HepG2 (cell line): ENCODE data around the gene HTR3C. TPM values are rescaled to one million over a fixed set of nuclear protein-coding genes. Genes with fewer than 3 reads are reported as not detected.

Experiments
- ATAC-seq: fragments of 200-7000 bp; cut with Tn5 transposase; 3 replicates; pipeline ENCODE4 v1.9.1; 2020; ENCODE audit warnings: mild to moderate bottlenecking, moderate library complexity
- BruUV-seq: library from RNA; stranded (reverse); fragments of 400-500 nt; replicated peaks from 2 replicates; lab custom pipeline; 2021; lab: Mats Ljungman, UMichigan
- CTCF ChIA-PET: fragments of 300-600 bp; formaldehyde crosslinking; extraction: SDS; loops from one replicate; lab custom pipeline; 2021; ENCODE audit warnings: low total read pairs, inconsistent platforms, low intra/inter-chr PET ratio; lab: Yijun Ruan, JAX
- POLR2A ChIA-PET: fragments of 350-600 bp; sonication (Branson Sonifier 250); formaldehyde crosslinking; loops from one replicate; lab custom pipeline; 2020; ENCODE audit warnings: antibody characterized with exemption, inconsistent platforms; lab: Yijun Ruan, JAX
- DNase-seq: peaks from one replicate; pipeline ENCODE4 v3.0.0-alpha.2; 2015; ENCODE audit warnings: low spot score
- FAIRE-seq: peaks from 3 replicates; lab custom pipeline; 2011; peaks lifted over from hg19 to GRCh38; lab: Jason Lieb, UNC
- H2AFZ ChIP-seq: one replicate; pipeline ENCODE4 v1.6.1; 2011; ENCODE audit warnings: low read length, inconsistent platforms
- H3K27ac ChIP-seq: fragments of 300-600 bp; 3 replicates; pipeline ENCODE4 v1.8.0; 2011; ENCODE audit warnings: mixed run types, mild to moderate bottlenecking, mixed read lengths, low read length, inconsistent platforms; ENCODE audit not compliant: insufficient read depth; ENCODE audit errors: extremely low read length
- H3K27me3 ChIP-seq, 2 experiments: fragments of 200-600 bp in 1 of 2; 2 replicates in 1 of 2; 3 replicates in 1 of 2; pipeline versions ENCODE4 v1.6.0 to v1.8.0; 2011; ENCODE audit warnings: low read length in 2 of 2, mild to moderate bottlenecking in 2 of 2, moderate library complexity in 2 of 2, inconsistent platforms in 1 of 2; ENCODE audit not compliant: insufficient read depth in 2 of 2, control insufficient read depth in 1 of 2
- H3K36me3 ChIP-seq, 2 experiments: fragments of 200-600 bp in 1 of 2; replicated peaks in 1 of 2; 2 replicates in 1 of 2; 3 replicates in 1 of 2; pipeline versions ENCODE4 v1.5.1 to v1.8.0; 2011; ENCODE audit warnings: low read length in 2 of 2, inconsistent platforms in 1 of 2; ENCODE audit not compliant: insufficient read depth in 2 of 2, control insufficient read depth in 1 of 2
- H3K4me1 ChIP-seq: 2 replicates; pipeline ENCODE4 v1.5.1; 2012; ENCODE audit warnings: low read length, inconsistent platforms; ENCODE audit not compliant: insufficient read depth
- H3K4me2 ChIP-seq: 2 replicates; pipeline ENCODE4 v1.6.0; 2011; ENCODE audit warnings: low read depth, low read length, inconsistent platforms
- H3K4me3 ChIP-seq, 3 experiments: fragments of 200-600 bp in 1 of 3; sonication (generic), shearing (Covaris generic) in 1 of 3; replicated peaks in 1 of 3; 2 replicates each; pipeline ENCODE4 v1.5.1; 2011 to 2016; ENCODE audit warnings: low read length in 3 of 3, inconsistent platforms in 2 of 3, low read depth in 2 of 3, mild to moderate bottlenecking in 2 of 3, control low read depth in 1 of 3, mixed read lengths in 1 of 3; ENCODE audit not compliant: insufficient read depth in 1 of 3
- H3K79me2 ChIP-seq: one replicate; pipeline ENCODE4 v1.6.1; 2011; ENCODE audit warnings: low read length, inconsistent platforms; ENCODE audit not compliant: insufficient read depth
- H3K9ac ChIP-seq: 2 replicates; pipeline ENCODE4 v1.6.0; 2011; ENCODE audit warnings: mild to moderate bottlenecking, low read depth, low read length, inconsistent platforms; ENCODE audit not compliant: insufficient read depth
- H3K9me3 ChIP-seq: 2 replicates; pipeline ENCODE4 v1.5.1; 2012; ENCODE audit warnings: mild to moderate bottlenecking, low read length
- H4K20me1 ChIP-seq: 2 replicates; pipeline ENCODE4 v1.6.0; 2011; ENCODE audit warnings: inconsistent platforms, mild to moderate bottlenecking, low read length, moderate library complexity; ENCODE audit not compliant: insufficient read depth
- CAMTA2 ChIP-seq: sonication (generic); formaldehyde crosslinking; IDR thresholded peaks from 2 replicates; pipeline ENCODE4 v1.4.0; 2020; ENCODE audit warnings: mild to moderate bottlenecking, missing genetic modification reagents, borderline replicate concordance
- CHD2 ChIP-seq: IDR thresholded peaks from 2 replicates; pipeline ENCODE4 v1.6.1; 2011; ENCODE audit warnings: low read depth, low read length, improper control_type of control experiment
- EP300 ChIP-seq, 3 experiments: sonication (generic) in 1 of 3; formaldehyde crosslinking in 1 of 3; IDR thresholded peaks; 2 replicates each; pipeline versions ENCODE4 v1.5.1 to v1.6.1; 2011 to 2020; ENCODE audit warnings: low read depth in 2 of 3, low read length in 2 of 3, borderline replicate concordance in 1 of 3, improper control_type of control experiment in 1 of 3, mild to moderate bottlenecking in 1 of 3, missing genetic modification reagents in 1 of 3, moderate library complexity in 1 of 3
- HHEX ChIP-seq: IDR thresholded peaks from 2 replicates; pipeline ENCODE4 v1.6.1; 2016; ENCODE audit warnings: control low read depth
- MAX ChIP-seq: IDR thresholded peaks from 2 replicates; pipeline ENCODE4 v1.6.1; 2012; ENCODE audit warnings: inconsistent platforms
- MYC ChIP-seq: sonication (generic); formaldehyde crosslinking; IDR thresholded peaks from 2 replicates; pipeline ENCODE4 v1.9.0; 2021; ENCODE audit warnings: missing genetic modification reagents, borderline replicate concordance
- NR2F1 ChIP-seq, 2 experiments: fragments of 450-650 bp in 1 of 2; formaldehyde crosslinking in 1 of 2; IDR thresholded peaks; 2 replicates each; pipeline versions ENCODE4 v1.5.0 to v1.6.1; 2016 to 2020; ENCODE audit warnings: mild to moderate bottlenecking in 1 of 2, missing compliant biosample characterization in 1 of 2, missing genetic modification reagents in 1 of 2, moderate library complexity in 1 of 2
- TCF12 ChIP-seq, 2 experiments: fragments of 450-650 bp in 1 of 2; sonication (generic) in 1 of 2; formaldehyde crosslinking in 1 of 2; IDR thresholded peaks; 2 replicates each; pipeline versions ENCODE4 v1.6.1 to v1.8.0; 2017 to 2022; ENCODE audit warnings: antibody characterized with exemption in 1 of 2, mild to moderate bottlenecking in 1 of 2, missing genetic modification reagents in 1 of 2, moderate library complexity in 1 of 2
- ZNF562 ChIP-seq: sonication (generic); formaldehyde crosslinking; IDR thresholded peaks from 2 replicates; pipeline ENCODE4 v1.8.0; 2022; ENCODE audit warnings: missing genetic modification reagents, borderline replicate concordance
- WGBS: methylation state at CpG from one replicate; pipeline ENCODE4 v1.1.6; 2017; ENCODE audit warnings: low lambda C conversion rate; 5-methylcytosine and 5-hydroxymethylcytosine counted together
- in situ Hi-C: cut with HindIII; loops from 2 replicates; pipeline ENCODE4 v1.10.0; 2017; ENCODE audit warnings: low pct_unique_long_range_greater_than_20kb; ENCODE audit not compliant: extremely low pct_ligation_motif_present
- intact Hi-C: fragments of 100-400 bp; cut with micrococcal nuclease; formaldehyde crosslinking; loops from one replicate; pipeline ENCODE4 v1.10.0; 2022; ENCODE audit not compliant: unreplicated experiment
- polyA plus RNA-seq, 8 experiments: library from polyadenylated mRNA; depleted of rRNA in 3 of 8; stranded (reverse) in 7 of 8; unstranded in 1 of 8; fragments of >200 nt; fragmentation: Illumina TruSeq in 4 of 8; extraction: Trizol in 4 of 8; gene quantifications; 2 replicates each; pipeline versions ENCODE4 v1.2.1 to v1.2.3, GENCODE V29; 2011 to 2016; ENCODE audit warnings: low read depth in 4 of 8, missing spikeins in 1 of 8, mixed read lengths in 1 of 8; ENCODE audit not compliant: insufficient read depth in 1 of 8
- total RNA-seq, 5 experiments: library from RNA; depleted of rRNA; stranded (reverse); fragments of >200 nt; fragmentation: Illumina TruSeq; extraction: Trizol; gene quantifications; 2 replicates each; pipeline ENCODE4 v1.2.3, GENCODE V29; 2016; ENCODE audit warnings: low read depth in 1 of 5
- TF ChIP-seq, protein P1 (sequence below): IDR thresholded peaks from 2 replicates; pipeline ENCODE4 v1.6.1; 2016; ENCODE audit warnings: missing compliant biosample characterization, missing genetic modification reagents, borderline replicate concordance

Gene HTR3C
- total and polyA plus RNA-seq, 2 of the 13 experiments (the other 11 are each of a cell fraction or from before 2014, with no cell fraction given) = not detected

- Histone ChIP-seq H2AFZ (no peak overlapping the region), H3K36me3 (no peaks in the 10 kb centered on the region), H3K4me3 (no peak overlapping the region), H4K20me1 (no peaks in the 10 kb centered on the region), H3K9ac (no peak overlapping the region), H3K27me3 (peaks cover 1 to 8% of the 10 kb centered on the region in 2 experiments; a peak in 1 of 5 replicates), H3K79me2 (no peaks in the 10 kb centered on the region), H3K27ac (no peak overlapping the region), H3K4me2 (no peak overlapping the region), H3K9me3 (no peaks in the 10 kb centered on the region), H3K4me1 (no peaks in the 10 kb centered on the region)
- in situ Hi-C loops = no loop called here
- DNase-seq (no peak), FAIRE-seq (no peak), ATAC-seq (no peak)
- no TSS peak for BruUV-seq
- WGBS = 13% methylated on average over 2 of the region's 2 CpGs
- intact Hi-C loops = no loop called here
- TF ChIP-seq CAMTA2 (CRISPR knock-in tag) (no peak), MYC (CRISPR knock-in tag) (no peak), NR2F1 (CRISPR knock-in tag; IDR thresholded peaks at IDR 0.05) (no peak), HHEX (CRISPR knock-in tag) (no peak), ZNF562 (CRISPR knock-in tag) (no peak), CHD2 (no peak), TCF12 (IDR thresholded peaks at IDR 0.05) (no peak), TCF12 (CRISPR knock-in tag; IDR thresholded peaks at IDR 0.05) (no peak), MAX (no peak), EP300 (IDR thresholded peaks at IDR 0.05; ENCODE audit: low read depth in 2 of 2, low read length in 2 of 2) (no peak), EP300 (CRISPR knock-in tag; IDR thresholded peaks at IDR 0.05; ENCODE audit: borderline replicate concordance) (no peak)
- TF ChIP-seq, protein P1, sequence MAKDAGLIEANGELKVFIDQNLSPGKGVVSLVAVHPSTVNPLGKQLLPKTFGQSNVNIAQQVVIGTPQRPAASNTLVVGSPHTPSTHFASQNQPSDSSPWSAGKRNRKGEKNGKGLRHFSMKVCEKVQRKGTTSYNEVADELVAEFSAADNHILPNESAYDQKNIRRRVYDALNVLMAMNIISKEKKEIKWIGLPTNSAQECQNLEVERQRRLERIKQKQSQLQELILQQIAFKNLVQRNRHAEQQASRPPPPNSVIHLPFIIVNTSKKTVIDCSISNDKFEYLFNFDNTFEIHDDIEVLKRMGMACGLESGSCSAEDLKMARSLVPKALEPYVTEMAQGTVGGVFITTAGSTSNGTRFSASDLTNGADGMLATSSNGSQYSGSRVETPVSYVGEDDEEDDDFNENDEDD (CRISPR knock-in tag) = no peak
- ChIA-PET CTCF (no interaction called here), POLR2A (no interaction called here)
Observed at GRCh38 chr3:184029443-184029842, 23.4 kb upstream of the HTR3C start.
